Subcutaneous adipose tissue (tissue), 4 donors: ENCODE measurements around the gene SPAG9. TPM values are rescaled to one million over a fixed set of nuclear protein-coding genes. Genes with fewer than 3 reads are reported as not detected.

Experiments used
- total RNA-seq, 4 donors: library from RNA; depleted of rRNA; stranded (reverse); fragments of >200 nt; gene quantifications; one replicate each; pipeline ENCODE4 v1.1.0, GENCODE V29; 2016
- TF ChIP-seq, protein P1 (sequence below): fragments of 450-650 bp; IDR thresholded peaks from one replicate; pipeline ENCODE4 v1.5.1; 2016; ENCODE audit warnings: low read depth, mild to moderate bottlenecking, control low read depth, antibody characterized with exemption, moderate library complexity

SPAG9 gene
- total RNA-seq, 4 donors from 2014 or later, result 135 to 153 (median 150) TPM

DNA sequence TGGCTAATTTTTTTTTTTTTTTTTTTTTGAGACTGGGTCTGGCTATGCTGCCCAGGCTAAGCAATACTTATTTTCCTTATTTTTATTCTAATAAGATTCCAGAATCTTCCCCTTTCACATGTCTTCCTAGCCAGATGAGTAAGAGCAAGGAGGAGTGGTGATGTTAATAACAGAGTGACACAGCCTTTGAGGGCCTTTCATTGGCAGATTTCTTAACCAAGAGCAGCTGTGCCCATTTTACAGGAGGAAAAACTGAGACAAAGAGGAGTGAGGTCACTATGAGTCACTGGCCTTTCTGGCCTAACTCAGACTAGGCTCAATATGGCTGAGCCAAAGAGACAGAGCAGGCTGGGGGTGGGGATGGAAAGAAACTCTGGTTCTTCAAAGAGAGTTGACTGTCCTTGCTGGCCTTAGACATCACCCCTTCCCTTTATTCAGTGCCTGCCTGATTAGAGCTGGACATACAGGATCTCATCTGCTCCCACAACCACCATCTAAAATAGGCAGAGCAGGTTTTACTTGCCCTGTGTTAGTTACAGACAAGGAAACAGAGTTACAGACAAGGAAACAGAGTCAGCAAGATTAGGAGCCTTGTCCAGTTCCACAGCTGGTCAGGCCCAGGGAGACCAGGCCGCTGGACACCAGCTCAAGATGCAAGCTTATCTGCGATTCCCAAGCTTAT is 204.5 kb downstream of the SPAG9 start:
- TF ChIP-seq, protein P1, sequence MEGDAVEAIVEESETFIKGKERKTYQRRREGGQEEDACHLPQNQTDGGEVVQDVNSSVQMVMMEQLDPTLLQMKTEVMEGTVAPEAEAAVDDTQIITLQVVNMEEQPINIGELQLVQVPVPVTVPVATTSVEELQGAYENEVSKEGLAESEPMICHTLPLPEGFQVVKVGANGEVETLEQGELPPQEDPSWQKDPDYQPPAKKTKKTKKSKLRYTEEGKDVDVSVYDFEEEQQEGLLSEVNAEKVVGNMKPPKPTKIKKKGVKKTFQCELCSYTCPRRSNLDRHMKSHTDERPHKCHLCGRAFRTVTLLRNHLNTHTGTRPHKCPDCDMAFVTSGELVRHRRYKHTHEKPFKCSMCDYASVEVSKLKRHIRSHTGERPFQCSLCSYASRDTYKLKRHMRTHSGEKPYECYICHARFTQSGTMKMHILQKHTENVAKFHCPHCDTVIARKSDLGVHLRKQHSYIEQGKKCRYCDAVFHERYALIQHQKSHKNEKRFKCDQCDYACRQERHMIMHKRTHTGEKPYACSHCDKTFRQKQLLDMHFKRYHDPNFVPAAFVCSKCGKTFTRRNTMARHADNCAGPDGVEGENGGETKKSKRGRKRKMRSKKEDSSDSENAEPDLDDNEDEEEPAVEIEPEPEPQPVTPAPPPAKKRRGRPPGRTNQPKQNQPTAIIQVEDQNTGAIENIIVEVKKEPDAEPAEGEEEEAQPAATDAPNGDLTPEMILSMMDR, result no peak

DNA sequence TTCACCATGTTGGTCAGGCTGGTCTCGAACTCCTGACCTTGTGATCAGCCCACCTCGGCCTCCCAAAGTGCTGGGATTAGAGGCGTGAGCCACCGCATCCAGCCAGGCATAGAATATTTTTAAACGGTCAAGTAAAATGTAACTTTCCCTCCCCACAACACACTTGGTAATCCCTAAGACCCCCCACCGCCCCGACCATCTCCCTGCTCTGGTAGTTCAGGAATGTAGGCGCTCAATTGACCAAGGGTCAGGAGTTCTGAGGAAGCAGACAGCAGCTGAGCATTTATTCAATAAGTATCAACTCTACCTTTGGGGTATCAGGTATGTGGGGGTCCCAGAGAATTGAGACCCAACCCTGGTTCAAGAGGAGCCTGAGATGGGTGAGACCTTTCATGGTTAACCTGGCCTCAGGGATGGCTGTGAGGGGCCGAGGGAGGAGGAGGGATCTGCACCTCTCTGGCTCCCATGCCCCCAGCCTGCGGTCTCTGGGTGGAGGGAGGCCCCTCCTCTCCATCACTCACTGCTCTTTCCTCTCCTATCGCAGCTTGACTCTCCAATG is 206.1 kb downstream of the SPAG9 start:
- TF ChIP-seq, protein P1, result no peak

DNA sequence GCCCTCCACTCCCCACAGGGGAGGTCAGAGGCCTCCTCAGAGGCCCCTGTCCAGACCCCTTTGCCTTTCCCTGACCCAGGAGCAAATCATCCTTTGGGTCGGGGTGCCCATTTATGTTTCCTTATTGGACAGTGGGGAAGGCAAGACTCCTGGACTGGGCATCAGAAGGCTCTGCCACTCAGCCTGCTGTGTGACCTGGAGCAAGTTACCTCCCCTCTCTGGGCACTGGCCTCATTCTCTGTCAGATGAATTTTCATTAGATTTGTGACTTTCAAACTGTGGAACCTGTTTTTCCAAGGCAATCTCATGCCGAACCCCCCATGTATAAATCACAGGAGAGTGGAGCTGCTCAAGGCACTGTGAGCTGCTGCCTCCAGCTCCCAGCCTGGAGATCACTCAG is 207.5 kb downstream of the SPAG9 start:
- TF ChIP-seq, protein P1, result no peak

Other genes with a start within 250 kb of the SPAG9 start
- 10 to 100 TPM; 20.2 to 46.0 (median 22.7) TPM for gene NME1, start 32.7 kb upstream of the SPAG9 start, total RNA-seq
- gene NME2, start 45.5 kb upstream of the SPAG9 start, total RNA-seq, result 100 to 1,000 TPM; 254 to 500 (median 385) TPM
- gene MBTD1, start 139.2 kb upstream of the SPAG9 start, total RNA-seq, result 10 to 100 TPM; 19.2 to 26.5 (median 25.6) TPM
- 10 to 100 TPM; 32.1 to 38.1 (median 35.1) TPM for gene UTP18, start 139.7 kb upstream of the SPAG9 start, total RNA-seq